ENCODE measurements around the gene PON2.

Gene PON2

GRCh38 chr7:95441042-95441823, 6.4 kb upstream of the PON2 start:
- no peak for DNase-seq

- DNase-seq: no peak
Measured at GRCh38 chr7:95440394-95441038, 5.7 kb upstream of the PON2 start.

DNA sequence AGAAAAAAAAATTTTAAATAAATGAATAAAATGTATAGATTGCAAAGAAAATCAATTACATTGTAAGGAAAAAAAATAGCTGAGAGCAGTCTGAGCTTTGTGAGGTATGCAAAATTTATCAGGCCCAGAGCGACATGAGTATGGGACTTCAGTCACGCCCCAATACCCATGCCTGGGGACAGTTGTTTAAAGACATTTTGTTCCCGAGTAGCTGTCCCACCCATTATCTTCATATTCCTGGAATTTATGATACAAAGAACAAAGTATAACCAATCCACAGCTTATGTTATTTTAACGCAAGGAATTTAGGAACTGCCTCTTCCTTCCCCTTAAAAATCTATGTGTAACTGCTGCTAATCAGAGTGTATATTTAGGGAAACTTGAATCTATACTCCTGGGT, 1.6 kb upstream of the PON2 start:
- DNase-seq: no peak

DNA sequence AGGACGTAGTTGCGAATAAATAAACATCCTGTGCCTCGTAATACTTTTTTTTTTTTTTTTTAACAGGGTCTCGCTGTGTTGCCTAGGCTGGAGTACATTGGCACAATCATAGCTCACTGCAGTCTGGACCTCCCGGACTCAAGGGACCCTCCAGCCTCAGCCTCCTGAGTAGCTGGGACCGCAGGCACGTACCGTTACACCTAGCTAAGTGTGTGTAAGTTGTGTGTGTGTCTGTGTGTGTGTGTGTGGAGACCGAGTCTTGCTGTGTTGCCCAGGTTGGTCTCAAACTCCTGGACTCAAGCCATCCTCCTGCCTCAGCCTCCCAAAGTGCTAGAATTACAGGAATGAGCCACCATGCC, 573 bp upstream of the PON2 start:
- no peak for DNase-seq

- DNase-seq: no peak
Measured at GRCh38 chr7:95433952-95434556, 774 bp downstream of the PON2 start.

GRCh38 chr7:95433129-95433528, 1.7 kb downstream of the PON2 start:
- no peak for DNase-seq

DNA sequence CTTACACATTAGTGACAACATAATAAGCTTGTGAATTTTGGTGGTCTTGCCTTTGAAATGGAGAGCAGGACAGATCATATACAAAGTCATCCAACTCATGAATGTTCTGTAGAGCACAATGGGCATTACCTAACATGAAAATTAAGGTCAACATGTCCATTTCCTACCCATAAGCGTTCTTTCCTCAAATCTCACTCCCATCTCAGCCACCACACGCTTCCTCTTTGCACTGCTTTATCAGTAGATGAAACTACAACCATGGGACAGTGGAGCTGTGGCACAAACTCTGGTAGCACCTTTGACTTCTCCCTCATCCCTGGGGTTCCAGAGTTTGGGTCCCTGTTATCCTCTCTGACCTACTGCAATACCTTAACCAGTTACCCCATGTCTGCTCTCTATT, 2.2 kb downstream of the PON2 start:
- DNase-seq: no peak

GRCh38 chr7:95430864-95431263, 4.0 kb downstream of the PON2 start:
- peak; percentile 15 for DNase-seq

DNA sequence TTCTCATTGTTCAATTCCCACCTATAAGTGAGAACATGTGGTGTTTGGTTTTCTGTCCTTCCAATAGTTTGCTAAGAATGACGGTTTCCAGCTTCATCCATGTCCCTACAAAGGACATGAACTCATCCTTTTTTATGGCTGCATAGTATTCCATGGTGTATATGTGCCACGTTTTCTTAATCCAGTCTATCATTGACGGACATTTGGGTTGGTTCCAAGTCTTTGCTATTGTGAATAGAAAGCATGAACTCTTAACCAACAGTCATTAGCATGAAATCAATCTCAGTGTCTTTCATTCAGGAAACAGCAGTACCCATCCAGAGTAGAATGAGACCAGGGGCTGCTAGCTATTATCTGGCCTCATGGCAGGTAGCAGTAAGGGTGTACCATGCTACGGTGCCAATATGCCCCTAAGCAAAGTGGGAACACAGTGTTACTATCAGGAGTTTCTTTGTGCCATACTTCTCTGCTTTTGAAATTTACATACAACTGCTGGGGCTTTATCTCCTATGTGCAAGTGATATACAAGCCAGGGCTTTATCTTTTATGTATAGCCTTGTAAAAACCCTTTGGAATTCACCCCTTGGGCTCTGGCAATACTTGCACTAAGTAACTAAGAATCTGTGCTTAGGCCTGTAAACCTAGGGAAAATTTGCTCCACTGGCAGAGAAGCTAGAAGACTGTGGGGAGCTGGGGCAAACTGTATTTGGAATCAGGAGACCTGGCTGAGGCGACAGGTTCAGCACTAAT, 5.4 kb downstream of the PON2 start:
- DNase-seq: no peak

GRCh38 chr7:95427914-95428516, 6.8 kb downstream of the PON2 start:
- DNase-seq: no peak

GRCh38 chr7:95427166-95427565, 7.7 kb downstream of the PON2 start:
- DNase-seq: no peak

- no peak for DNase-seq
Measured at GRCh38 chr7:95425694-95426093, 9.1 kb downstream of the PON2 start.

GRCh38 chr7:95424716-95425115, 10.1 kb downstream of the PON2 start:
- no peak for DNase-seq

DNA sequence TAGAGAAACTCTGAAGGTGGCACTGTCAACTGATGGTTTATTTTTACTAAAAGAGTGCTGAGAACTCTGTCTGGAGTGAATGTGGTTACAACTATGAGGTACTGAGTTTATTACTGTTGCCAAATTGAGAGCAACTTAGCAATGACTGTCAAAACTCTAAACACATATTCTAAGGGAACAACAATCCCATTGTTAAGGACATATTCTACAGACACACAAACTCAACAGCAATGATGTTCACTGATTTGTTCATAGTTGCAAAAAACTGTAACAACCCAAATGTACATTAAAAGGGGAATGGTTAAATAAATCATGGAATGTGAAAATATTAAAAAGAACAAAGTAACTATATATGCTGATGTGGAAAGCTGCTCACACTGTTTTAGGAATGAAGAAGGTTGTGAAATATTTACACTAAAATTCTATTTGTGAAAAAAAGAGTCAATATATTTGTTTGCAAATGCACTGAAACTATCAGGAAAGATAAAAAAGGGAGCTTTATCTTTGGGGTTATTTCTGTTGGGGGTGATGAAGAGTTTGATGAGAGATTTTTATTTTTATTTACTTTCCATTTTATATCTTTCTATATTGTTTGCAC, 12.9 kb downstream of the PON2 start:
- DNase-seq: no peak

DNA sequence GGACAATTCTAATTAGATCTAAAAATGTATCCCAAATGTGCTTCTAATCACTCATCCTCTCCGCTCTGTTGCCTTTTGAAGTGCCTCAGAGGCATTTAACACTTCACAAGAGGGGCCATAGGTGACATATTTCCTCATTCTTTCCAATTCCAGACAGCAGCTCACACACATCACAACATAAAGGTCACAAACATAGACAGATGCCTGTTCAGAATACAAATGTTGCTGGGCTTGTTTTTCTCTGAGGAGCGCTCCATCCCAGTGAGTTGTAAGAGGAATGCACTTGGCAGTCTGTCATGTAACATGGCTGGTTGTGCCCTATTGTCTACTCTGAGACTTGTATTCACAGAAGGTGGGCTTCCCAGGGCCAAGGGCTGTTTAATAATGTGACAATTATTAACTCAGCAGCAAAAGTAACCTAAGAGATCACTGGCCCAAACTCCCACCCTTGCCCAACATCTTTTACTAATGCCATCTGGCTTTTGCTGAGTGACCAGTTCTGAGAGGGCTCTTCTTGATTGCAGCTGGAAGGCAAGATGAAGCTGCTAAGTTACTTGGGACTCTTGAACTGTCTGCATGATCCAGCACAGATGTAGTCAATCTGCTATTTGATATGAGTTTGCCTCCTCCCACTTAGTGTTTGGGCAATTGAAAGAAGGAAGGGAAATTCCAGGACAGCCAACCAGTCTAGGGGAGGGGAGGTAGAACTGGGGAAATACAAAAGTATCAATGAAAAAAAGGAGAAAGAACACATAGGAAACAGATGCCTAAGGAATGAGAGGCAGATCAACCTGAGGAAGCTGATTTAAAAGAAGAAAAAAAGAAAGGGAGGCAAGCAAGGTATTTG, 13.6 kb downstream of the PON2 start:
- no peak for DNase-seq

- DNase-seq: no peak
Measured at GRCh38 chr7:95412075-95412474, 22.8 kb downstream of the PON2 start.

GRCh38 chr7:95411666-95412065, 23.2 kb downstream of the PON2 start:
- DNase-seq: no peak

GRCh38 chr7:95411036-95411435, 23.8 kb downstream of the PON2 start:
- no peak for DNase-seq

GRCh38 chr7:95407751-95408150, 27.1 kb downstream of the PON2 start:
- no peak for DNase-seq

- DNase-seq: no peak
Measured at GRCh38 chr7:95405800-95406199, 29.0 kb downstream of the PON2 start.

GRCh38 chr7:95405208-95405607, 29.6 kb downstream of the PON2 start:
- no peak for DNase-seq

All from NCI-H226 (cell line).